ENCODE data around the gene CALY.

CALY gene

DNA sequence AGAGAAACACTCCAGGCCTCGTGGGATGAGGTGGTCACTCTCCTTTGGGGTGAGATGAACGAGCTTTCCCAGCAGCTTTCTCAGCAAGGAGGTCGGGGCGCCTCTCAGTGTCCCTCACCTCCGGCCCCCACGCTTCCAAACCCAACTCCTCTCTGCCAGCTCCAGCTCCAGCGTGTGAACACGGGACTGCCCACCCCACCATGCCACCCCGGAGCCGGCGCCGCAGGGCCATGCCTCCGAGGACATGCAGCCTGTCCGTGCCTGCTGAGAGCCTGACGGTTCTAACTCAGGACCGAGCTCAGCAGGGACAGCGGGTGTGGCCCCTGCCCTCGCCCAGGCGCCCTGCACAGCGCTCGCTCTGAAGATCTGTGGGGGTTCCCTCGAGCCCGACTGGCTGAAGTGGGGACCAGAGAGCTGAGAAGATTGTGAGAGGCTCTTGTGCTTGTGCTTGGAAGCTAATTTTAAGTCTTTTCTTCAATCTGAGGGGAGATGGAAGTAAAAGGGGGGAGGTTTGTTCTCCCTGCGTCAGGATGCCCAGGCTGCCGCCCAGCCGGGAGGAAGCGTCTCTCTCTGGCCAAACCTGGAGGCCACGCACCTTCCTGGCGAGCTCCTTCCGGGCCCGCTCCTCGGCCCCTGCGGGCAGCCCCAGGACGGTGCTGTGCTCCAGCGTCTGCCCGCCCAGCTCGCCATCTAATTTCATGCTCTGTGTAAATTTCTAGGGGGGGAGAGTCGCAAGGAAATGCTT, 54.9 kb downstream of the CALY start:
- no peak for DNase-seq

DNA sequence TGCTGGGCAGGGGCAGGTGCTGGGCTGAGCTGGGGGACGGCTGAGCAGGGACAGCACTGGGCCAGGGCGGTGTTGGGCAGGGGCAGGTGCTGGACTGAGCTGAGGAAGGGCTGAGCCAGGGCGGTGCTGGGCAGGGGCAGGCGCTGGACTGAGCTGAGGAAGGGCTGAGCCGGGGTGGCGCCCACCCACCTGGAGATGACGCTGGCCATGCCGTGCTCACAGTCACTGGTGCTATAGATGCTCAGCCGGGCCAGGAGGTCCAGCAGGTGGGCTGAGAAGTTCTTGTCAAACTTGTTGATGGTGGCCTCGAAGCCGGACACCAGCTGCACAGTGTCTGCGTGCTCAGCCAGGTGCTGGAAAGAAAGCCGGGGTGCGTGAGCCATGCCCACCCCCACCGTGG, 55.6 kb downstream of the CALY start:
- DNase-seq: no peak

DNA sequence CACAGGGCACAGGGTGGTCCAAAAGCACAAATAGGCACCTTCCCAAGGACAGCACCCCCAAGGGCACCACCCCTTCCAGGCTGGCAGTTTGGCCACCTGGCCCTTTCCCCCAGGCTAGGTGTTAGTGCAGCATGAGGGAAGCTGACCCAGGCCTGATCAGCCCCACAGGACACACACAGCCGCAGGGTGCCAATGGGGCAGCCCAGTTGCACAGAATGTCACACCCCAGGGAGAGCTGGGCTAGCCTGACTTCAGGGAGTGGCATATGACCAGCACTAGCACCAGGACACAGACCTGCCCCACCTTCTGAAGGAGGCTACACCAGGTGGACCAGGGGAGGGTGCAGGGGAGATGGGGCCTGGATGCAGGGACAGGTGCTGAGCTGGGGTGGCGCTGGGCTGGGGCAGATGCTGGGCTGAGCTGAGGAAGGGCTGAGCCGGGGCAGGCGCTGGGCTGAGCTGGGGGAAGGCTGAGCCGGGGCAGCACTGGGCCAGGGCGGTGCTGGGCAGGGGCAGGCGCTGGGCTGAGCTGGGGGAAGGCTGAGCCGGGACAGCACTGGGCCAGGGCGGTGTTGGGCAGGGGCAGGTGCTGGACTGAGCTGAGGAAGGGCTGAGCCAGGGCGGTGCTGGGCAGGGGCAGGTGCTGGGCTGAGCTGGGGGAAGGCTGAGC, 56.2 kb downstream of the CALY start:
- no peak for DNase-seq

DNA sequence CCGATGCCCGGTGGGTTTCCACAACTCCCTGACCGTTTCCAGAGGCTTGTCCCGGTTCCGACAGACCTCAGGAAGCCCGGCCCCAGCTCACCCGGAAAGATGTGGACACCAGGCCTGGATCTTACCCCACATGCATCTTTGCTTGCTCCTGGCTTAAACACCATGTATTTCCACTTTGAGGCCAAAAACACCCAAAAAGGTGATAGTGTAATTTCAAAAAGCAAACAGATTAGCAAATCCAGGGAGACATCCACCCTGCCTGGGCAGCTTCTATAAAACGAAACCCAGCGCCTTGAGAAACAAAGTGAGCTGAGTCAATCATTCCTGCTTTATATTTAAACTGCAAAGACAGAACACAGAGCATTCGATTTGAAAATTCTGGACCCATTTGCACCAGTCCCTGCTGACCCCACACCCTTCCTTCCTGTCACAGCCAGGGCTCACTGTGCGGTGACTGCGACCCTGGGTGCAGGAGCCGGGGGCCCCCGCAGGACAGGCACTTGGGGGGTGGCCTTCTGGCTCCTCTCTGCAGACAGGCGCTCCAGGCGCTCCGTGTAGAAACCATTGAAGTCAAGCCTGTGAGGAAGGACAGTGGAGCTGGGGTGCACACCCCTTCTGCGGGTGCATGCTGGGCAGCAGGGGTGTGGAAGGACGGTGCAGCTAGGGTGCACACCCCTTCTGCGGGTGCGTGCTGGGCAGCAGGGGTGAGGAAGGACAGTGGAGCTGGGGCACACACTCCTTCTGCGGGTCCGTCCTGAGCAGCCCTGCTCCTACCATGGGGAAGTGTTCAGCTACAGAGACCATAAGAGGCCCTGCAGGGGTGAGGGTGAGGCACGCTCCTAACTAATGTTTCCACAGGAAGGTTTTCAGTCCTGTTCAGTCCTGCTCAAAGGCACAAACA, 57.1 kb downstream of the CALY start:
- no peak for DNase-seq

DNA sequence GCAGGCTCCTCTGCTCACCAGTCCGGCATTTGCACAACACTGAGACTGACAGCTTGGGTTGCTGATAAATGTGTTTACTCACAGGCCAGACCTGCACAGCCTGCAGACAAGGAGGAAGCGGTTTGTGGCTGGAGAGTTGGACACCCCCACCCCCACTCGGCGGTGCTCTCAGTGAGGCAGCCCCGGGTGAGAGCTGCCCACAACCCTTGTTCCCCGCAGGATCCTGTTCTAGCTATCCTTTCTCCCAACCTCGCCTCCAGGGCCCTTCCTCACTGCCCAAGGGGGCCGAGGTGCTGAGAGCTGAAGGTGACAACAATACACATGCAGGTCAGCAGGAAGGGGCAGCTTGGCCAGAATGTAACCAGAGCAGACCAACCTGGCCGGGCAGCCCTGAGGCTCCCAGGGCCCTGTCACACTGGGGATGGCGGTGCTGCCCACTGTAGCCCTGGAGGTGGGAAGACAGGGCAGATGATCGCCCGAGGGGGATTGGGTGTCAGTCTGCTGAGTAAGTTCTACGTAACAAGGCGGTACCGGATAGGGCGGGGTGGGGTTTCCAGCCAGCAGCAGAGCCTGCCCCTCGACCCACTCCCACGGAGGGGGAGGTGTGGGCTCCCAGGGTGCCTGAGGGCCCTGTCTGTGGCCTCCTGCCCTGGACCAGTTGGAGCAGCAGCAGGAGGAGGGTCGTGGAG, 58.0 kb downstream of the CALY start:
- DNase-seq: no peak

DNA sequence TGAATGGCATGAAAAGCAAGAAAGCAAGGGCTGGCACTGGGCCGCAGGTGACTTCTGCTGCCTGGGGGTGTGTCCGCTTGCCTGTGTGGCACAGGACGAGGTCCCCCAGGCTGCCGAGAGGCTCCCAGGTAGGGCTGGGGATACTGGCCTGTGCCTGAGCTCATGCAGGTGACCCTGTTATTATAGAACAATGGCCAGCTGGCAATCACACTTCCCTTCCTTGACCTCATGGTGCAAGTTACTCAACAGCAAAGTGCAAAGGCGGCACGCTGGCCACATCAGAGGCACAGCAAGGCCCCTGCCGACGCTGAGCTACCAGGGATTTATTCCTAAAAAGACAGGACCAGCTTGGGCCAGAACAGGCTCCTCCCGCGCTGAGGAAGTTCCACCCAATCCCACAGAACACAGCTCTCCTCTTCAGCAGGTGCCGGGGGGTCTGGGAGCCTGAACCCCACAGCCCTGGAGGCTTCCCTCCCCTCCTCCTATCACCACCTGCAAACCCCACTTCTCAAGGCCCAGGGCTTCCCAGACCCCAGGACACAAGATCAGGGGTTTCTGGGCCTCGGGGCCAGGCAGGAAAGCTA, 58.6 kb downstream of the CALY start:
- no peak for DNase-seq

DNA sequence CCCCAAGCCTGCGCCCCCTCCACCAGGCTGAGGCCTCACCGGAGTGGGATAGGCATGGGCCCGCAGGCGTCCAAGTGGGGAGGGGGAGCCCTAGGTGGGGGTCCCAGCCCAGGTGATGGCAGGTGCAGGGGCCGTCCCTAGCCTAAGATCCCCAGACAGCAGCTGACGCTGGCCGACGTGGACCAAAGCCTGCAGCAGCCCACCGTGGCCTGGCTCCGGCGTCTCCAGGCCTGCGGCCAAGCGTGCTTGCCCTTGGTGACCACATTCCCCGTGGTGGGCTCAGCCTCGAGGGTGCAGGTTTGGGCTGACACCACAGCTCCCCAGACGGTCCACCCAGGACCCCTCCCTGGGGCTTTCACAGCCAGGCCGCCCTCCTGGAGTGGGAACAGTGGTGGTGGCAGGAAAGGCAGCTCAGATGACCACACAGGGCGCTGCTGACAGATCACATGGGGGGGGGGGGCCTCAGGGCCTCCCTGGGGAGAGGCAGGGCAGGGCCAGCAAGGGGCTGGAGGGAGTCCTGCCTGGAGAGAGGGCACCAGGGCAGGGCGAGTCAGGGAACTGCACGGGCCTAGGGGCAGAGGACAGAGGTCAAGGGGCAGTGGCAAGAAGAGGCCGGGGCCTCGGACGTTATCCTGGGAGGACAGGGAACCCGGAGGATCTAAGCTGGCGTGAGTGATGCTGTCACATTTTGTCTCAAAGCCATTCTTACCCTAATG, 59.3 kb downstream of the CALY start:
- DNase-seq: no peak

DNA sequence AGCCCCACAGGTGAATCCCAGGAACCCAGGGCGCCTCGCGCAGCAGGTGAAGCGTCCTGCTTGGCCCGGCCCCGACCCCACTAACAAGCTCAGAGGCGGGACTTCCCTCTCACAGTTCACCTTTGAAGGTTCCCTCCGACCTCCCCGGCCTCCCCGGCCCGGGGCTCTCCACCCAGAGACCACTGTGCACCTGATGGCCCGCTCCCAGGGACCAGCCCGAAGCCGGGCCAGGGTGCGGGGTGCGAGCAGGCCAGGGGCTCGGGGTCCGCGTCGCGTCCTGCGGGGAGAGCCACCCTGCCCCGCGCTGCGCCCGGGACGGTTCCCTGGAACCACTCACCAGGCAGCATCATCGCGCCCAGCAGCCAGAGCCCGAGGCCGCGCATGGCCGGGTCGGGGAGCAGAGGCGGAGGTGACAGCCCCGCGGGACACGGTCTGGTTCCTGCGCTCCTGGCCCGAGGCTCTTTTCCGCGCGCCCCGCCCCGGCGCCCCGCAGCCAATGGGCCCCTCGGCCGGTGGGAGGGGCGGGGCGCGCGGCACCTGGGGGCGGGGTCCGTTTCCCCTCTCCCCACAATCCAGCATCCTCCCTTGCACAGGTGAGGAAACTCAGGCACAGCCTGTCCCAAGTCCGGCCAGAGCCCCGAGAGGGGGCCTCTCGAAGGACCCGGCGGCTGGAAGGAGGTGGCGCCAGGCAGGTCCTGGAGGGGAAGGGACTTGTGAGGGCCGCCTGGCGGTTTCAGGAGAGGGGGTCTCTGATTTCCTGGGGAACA, 60.1 kb downstream of the CALY start, which contains the start of gene ADAM8:
TSS of gene ADAM8 (minus strand) at position 434 of the 767 bp plus-strand sequence. CDS start at position 383, 51 bp downstream.
- no peak for DNase-seq

DNA sequence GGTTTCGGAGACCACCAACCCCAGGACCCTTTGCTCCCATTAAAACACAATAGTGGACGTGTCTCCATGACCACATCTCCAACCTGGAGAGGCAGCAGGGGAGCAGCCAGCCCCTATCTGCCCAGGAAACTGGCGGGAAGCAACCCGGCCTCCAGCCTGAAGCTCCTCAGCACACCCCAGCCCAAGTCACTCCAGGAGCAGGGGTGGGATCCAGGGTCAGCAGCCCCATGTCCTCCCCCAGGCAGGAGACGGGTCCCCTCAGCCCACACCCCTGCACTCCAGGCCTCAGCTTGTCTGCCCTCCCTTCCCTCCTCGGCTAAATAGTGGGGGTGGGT, 60.6 kb downstream of the CALY start:
- no peak for DNase-seq

DNA sequence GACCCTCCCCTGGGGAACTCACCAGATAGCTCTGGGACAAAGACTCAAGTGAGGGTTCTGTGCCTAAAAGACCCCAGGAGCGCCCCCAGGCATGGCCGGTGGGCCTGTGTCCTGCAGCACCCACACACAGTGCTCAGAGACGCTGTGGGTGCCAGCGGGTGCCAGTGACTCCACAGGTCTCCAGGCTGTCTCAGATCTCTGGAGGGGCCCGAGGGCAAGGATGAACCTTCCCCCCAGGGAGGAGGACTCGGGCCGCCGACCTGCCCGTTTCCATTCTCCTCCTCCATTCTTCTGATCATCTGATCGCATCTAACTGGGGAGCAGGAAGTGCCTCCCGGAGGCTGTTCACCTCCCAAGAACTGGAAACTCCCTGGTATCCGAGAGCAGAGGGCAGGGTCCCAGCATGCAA, 61.0 kb downstream of the CALY start:
- no peak for DNase-seq

DNA sequence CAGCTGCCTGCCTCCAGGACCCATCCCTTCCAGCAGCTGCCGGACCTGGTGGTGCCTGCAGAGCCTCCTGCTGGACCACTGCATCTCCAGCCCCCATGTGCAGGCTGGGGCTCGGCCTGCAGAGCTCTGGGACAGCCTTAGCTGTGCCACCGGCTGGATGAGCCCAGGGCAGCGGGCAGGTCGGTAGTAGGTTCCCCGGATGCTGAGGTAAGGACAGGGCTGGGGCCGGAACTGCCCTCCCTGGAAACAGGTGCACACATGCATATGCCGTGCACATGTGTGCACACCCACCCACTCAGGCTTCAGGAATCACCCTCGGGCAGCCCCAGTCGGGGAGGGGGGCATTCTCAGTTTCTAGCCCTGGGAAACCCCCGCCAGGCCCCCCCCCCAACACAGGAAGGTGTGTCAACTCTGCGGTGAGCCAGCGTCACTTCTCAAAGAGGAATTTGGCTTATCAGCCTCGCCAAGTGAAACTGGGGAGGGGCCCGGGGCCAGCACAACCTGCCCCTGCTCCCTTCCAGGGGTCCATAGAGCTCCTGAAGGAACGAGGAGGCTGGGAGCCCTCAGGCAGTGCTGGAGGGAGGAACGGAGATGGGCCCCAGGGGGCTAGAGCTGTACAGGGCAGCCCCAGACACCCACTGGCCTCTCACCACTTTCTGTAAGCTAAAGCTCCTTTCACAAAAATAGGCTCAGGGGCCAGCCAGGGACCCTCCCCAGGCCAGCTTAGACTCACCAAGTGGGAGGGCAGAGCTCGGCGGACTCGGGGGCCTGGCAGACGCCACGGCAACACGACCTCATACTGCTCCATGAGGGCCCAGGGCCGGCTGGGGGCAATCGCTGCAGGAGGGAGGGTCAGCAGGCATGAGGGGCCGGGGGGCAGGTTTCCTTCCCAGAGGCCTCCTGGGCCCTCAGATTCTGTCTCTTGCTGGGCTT, 61.7 kb downstream of the CALY start:
- DNase-seq: no peak
